Astrocyte of the cerebellum (primary cell): ENCODE results near the gene NAP1L5.

Source experiments
- DNase-seq: peaks from one replicate; pipeline ENCODE4 v3.0.0-alpha.2; 2011; ENCODE audit warnings: low read depth
- H3K4me3 ChIP-seq: 2 replicates; pipeline ENCODE4 v1.5.1; 2011; ENCODE audit warnings: mild to moderate bottlenecking, low read depth, low read length, moderate library complexity
- CTCF ChIP-seq: IDR thresholded peaks from 2 replicates; pipeline ENCODE4 v1.5.1; 2012; ENCODE audit warnings: low read length, low read depth, moderate library complexity, mild to moderate bottlenecking; ENCODE audit errors: missing control alignments
- in situ Hi-C: cut with HindIII; loops from 2 replicates; pipeline ENCODE4 v1.10.0; 2017; ENCODE audit warnings: low sequenced_read_pairs

NAP1L5 gene

GRCh38 chr4:88649716-88650115 lies 47.9 kb downstream of the NAP1L5 start:
- in situ Hi-C loops, result no loop called here
- no peak overlapping the region for H3K4me3 ChIP-seq
- DNase-seq, result no peak
- TF ChIP-seq CTCF, result no peak

GRCh38 chr4:88646528-88647280 lies 50.9 kb downstream of the NAP1L5 start:
- in situ Hi-C loops, result no loop called here
- no peak for TF ChIP-seq CTCF
- H3K4me3 ChIP-seq, result no peak overlapping the region
- no peak for DNase-seq

GRCh38 chr4:88645994-88646393 lies 51.6 kb downstream of the NAP1L5 start:
- no peak for TF ChIP-seq CTCF
- no peak overlapping the region for H3K4me3 ChIP-seq
- no peak for DNase-seq
- in situ Hi-C loops, result no loop called here
